HAP-1 (cell line): ENCODE results near the gene ZNF541.
"Not testable (repeated sequence)": the region's sequence is repeated elsewhere in the genome, so short reads cannot be mapped to it uniquely, and the experiment has no call there.

ENCODE experiments used
- DNase-seq, 2 experiments: peaks; one replicate each; pipeline ENCODE4 v3.0.0-alpha.2; 2016 to 2020; ENCODE audit warnings: low spot score in 2 of 2
- H3K27me3 ChIP-seq: fragments of 250-450 bp; sonication (Bioruptor Pico); 2 replicates; pipeline ENCODE4 v1.5.1; 2020; ENCODE audit warnings: low read depth, mild to moderate bottlenecking, moderate library complexity
- H3K36me3 ChIP-seq: fragments of 250-450 bp; sonication (Bioruptor Pico); replicated peaks from 2 replicates; pipeline ENCODE4 v1.5.1; 2020; ENCODE audit warnings: mild to moderate bottlenecking
- H3K4me1 ChIP-seq: fragments of 250-450 bp; sonication (Bioruptor Pico); 2 replicates; pipeline ENCODE4 v1.5.1; 2020; ENCODE audit warnings: mild to moderate bottlenecking
- H3K4me3 ChIP-seq: fragments of 250-450 bp; sonication (Bioruptor Pico); 2 replicates; pipeline ENCODE4 v1.5.1; 2020; ENCODE audit warnings: mild to moderate bottlenecking, moderate library complexity
- H3K9me3 ChIP-seq: fragments of 250-450 bp; sonication (Bioruptor Pico); 2 replicates; pipeline ENCODE4 v1.5.1; 2020; ENCODE audit warnings: mild to moderate bottlenecking, moderate library complexity
- in situ Hi-C: fragments of 300-500 bp; cut with MboI; formaldehyde crosslinking; loops from 3 replicates; pipeline ENCODE4 v1.14.3; 2020; ENCODE audit warnings: low sequenced_read_pairs, inconsistent platforms, mixed read lengths

ZNF541 gene

DNA sequence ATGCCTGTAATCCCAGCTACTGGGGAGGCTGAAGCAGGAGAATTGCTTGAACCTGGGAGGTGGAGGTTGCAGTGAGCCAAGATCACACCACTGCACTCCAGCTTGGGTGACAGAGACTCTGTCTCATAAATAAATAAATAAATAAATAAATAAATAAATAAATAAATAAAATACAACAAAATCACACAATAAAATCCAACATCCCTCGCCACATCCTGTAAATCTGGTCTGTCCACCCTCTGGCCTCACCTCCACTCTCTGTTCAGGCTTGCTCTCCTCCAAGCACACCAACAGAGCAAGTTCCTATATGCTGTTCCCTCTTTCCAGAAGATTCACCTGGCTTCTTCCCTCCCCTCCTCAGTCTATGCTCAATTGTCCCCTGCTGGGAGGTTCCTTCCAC, 10.2 kb upstream of the ZNF541 start:
- DNase-seq, in situ Hi-C loops, H3K4me1 ChIP-seq, H3K36me3 ChIP-seq, H3K9me3 ChIP-seq, H3K27me3 ChIP-seq, H3K4me3 ChIP-seq: not testable (repeated sequence)

DNA sequence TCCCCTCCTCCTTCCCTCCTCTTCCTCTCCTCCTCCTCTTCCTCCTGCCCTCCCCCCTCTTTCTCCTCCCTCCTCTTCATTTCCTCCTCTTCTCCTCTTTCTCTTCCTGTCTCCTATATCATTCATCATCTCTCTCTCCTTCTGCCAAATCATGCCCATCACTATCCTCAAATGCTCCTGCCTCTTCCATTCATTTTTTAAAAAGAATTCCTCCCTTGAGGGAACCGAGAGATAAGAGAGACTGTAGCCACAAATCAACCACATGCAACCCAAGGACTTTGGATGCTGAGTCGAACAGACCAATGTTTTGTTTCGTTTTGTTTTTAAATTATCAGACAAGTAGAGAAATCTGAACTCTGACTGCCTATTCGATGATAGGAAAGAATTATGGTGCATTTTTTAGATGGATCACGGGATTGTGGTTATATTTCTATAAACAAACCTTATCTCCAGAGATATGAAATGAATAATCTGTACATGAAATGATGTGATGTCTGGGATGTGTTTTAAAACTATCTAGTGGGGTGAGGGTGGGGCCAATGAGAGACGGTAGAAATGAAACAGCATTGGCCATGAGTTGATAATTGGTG, 9.5 kb upstream of the ZNF541 start:
- no peak overlapping the region for H3K4me3 ChIP-seq
- peaks cover 7% of the 10 kb centered on the region; the same call in 1 of the 2 replicates for H3K9me3 ChIP-seq
- no peaks in the 10 kb centered on the region; the same call in 1 of the 2 replicates for H3K4me1 ChIP-seq
- no peak for DNase-seq
- H3K27me3 ChIP-seq = peaks cover 3% of the 10 kb centered on the region; the same call in 1 of the 2 replicates
- in situ Hi-C loops = no loop called here
- no peaks in the 10 kb centered on the region for H3K36me3 ChIP-seq

DNA sequence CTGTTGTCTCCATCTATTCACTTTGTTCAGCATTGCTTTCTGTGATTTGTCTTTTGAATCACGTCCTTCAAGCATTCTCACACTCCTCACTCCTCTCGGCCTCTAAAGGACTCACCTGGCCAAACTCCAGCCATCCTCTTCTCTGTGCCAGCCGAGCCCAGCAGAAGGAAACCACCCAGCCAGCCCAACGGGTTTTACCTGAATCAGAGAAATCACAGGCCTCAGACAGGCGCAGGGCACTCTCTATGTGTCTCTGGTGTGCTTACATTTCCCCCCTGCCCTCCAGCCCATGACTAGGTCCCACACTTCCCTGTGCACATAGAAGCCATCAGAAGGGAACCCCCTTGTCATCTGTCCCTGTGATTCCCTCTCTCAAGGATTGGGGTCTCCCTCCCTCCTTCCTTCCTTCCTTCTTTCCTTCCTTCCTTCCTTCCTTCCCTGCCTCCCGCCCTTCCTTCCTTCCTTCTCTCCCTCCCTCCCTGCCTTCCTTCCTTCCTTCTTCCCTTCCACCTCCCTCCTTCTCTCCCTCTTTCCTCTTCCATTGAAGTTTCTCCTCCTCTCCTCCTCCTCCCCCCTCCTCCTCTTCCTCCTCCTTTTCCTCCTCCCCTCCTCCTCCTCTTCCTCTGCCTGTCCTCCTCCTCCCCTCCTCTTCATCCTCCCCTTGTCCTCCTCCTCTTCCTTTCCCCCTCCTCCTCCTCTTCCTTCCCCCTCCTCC, 8.8 kb upstream of the ZNF541 start:
- no peaks in the 10 kb centered on the region; the same call in 1 of the 2 replicates for H3K4me1 ChIP-seq
- H3K27me3 ChIP-seq = peaks cover 3% of the 10 kb centered on the region; the same call in 1 of the 2 replicates
- no peaks in the 10 kb centered on the region for H3K36me3 ChIP-seq
- DNase-seq = no peak
- no peak overlapping the region for H3K4me3 ChIP-seq
- in situ Hi-C loops = no loop called here
- H3K9me3 ChIP-seq = peaks cover 7% of the 10 kb centered on the region; the same call in 1 of the 2 replicates

DNA sequence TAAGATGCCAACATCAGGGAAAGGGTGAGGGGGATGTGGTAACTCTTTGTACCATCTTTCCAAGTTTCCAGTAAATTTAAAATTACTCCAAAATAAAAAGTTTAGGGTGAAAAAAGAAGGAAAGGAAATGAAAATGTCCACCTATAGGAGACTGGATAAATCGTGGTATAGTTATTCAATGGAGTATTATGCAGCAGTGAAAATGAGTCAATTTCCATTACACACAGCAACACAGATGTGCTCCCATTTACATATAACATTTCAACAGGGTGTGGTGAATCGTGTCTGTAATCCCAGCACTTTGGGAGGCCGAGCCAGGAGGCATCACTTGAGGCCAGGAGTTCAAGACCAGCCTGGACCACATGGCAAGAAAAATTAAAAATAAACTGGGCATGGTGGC, 7.4 kb upstream of the ZNF541 start:
- in situ Hi-C loops = no loop called here
- H3K4me3 ChIP-seq = no peak overlapping the region
- no peaks in the 10 kb centered on the region; the same call in 1 of the 2 replicates for H3K4me1 ChIP-seq

GRCh38 chr19:47572635-47573034, 313 bp downstream of the ZNF541 start:
- H3K4me1 ChIP-seq = no peaks in the 10 kb centered on the region
- H3K36me3 ChIP-seq = no peaks in the 10 kb centered on the region
- DNase-seq = no peak
- H3K27me3 ChIP-seq = no peaks in the 10 kb centered on the region
- H3K9me3 ChIP-seq = no peaks in the 10 kb centered on the region
- in situ Hi-C loops = no loop called here
- H3K4me3 ChIP-seq = no peak overlapping the region

More for the DNA sequence above, 7.4 kb upstream of the ZNF541 start:
- DNase-seq = no peak
- H3K36me3 ChIP-seq = no peaks in the 10 kb centered on the region
- peaks cover 3% of the 10 kb centered on the region; the same call in 1 of the 2 replicates for H3K27me3 ChIP-seq
- no peaks in the 10 kb centered on the region; the same call in 1 of the 2 replicates for H3K9me3 ChIP-seq

DNA sequence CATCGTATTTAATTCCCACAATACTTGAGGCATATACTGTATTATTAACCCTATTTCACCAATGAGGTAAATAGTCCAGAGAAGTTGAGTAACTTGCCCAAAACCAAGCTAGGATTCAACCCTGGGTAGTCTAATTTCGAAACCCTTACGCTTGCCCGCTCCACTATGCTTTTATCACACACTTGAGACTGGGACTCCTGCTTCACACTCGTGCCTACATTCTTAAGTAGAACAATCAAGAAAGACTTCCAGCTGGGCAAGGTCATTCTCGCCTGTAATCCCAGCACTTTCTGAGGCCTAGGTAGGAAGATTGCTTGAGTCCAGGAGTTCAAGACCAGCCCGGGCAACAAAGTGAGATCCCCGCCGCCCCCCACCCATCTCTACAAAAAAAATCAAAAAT, 3.6 kb downstream of the ZNF541 start:
- DNase-seq = no peak
- in situ Hi-C loops = no loop called here
- H3K4me1 ChIP-seq = no peaks in the 10 kb centered on the region
- no peaks in the 10 kb centered on the region for H3K27me3 ChIP-seq
- H3K4me3 ChIP-seq = no peak overlapping the region
- H3K9me3 ChIP-seq = no peaks in the 10 kb centered on the region
- no peaks in the 10 kb centered on the region for H3K36me3 ChIP-seq

DNA sequence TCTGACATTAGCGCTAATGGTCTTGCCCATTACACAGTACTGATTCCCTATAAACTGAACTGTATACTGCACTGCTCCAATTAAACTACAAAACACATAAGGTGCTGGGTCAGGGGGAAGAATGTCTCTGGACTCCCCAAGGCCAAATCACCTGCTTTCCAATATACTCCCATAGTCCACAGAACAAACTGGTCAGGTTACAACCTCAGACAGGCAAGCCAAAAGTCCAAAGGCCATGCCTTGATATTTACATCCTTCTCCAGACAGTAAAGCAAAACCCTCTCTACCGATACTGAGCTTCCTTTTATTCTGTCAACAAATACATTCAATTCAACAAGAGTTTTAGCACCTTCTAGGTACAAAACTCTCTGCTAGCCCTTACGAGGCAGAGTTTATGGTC, 8.9 kb downstream of the ZNF541 start:
- no peaks in the 10 kb centered on the region for H3K9me3 ChIP-seq
- no peaks in the 10 kb centered on the region for H3K27me3 ChIP-seq
- peaks cover 13% of the 10 kb centered on the region for H3K4me1 ChIP-seq
- no peaks in the 10 kb centered on the region for H3K36me3 ChIP-seq
- no peak overlapping the region for H3K4me3 ChIP-seq
- DNase-seq = no peak
- in situ Hi-C loops = no loop called here

GRCh38 chr19:47561440-47562057, 11.4 kb downstream of the ZNF541 start:
- H3K27me3 ChIP-seq = no peaks in the 10 kb centered on the region
- DNase-seq = no peak
- H3K36me3 ChIP-seq = no peaks in the 10 kb centered on the region
- H3K4me1 ChIP-seq = peaks cover 13% of the 10 kb centered on the region
- no peaks in the 10 kb centered on the region for H3K9me3 ChIP-seq
- in situ Hi-C loops = no loop called here
- no peak overlapping the region for H3K4me3 ChIP-seq

DNA sequence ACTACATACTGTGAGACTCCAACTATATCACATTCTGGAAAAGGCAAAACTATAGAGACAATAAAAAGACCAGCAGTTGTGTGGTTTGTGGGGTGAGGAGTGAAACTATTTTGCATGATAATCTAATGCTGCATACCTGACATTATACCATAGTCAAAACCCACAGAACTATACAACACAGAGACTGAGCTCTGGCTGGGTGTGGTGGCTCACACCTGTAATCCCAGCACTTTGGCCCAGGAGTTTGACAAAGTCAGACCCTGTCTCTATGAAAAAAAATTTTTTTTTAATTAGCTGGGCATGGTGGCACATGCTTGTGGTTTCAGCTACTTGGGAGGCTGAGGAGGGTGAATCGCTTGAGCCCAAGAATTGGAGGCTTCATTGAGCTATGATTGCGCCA, 11.9 kb downstream of the ZNF541 start:
- DNase-seq = peak in 1 of 2 experiments; percentile 43
- H3K36me3 ChIP-seq = no peaks in the 10 kb centered on the region
- in situ Hi-C loops = no loop called here
- no peaks in the 10 kb centered on the region for H3K27me3 ChIP-seq
- H3K4me1 ChIP-seq = peaks cover 13% of the 10 kb centered on the region
- H3K4me3 ChIP-seq = no peak overlapping the region
- no peaks in the 10 kb centered on the region for H3K9me3 ChIP-seq

DNA sequence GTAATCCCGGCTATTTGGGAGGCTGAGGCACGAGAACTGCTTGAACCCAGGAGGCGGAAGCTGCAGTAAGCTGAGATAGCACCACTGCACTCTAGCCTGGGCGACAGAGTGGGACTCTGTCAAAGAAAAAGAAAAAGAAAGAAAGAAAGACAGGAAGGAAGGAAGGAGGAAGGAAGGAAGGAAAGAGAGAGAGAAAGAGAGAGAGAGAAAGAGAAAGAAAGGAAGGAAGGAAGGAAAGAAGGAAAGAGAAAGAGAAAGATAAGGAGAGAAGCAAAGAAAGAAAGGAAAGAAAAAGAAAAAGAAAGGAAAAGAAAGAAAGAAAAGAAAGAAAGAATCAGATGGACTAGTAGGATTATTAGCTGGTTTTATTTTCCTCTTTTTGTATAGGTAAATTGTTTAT, 22.8 kb downstream of the ZNF541 start:
- Histone ChIP-seq H3K27me3 (no peaks in the 10 kb centered on the region), H3K36me3 (no peaks in the 10 kb centered on the region), H3K9me3 (no peaks in the 10 kb centered on the region), H3K4me1 (no peaks in the 10 kb centered on the region; the same call in none of the 2 replicates), H3K4me3 (no peak overlapping the region)
- in situ Hi-C loops = no loop called here
- no peak for DNase-seq

DNA sequence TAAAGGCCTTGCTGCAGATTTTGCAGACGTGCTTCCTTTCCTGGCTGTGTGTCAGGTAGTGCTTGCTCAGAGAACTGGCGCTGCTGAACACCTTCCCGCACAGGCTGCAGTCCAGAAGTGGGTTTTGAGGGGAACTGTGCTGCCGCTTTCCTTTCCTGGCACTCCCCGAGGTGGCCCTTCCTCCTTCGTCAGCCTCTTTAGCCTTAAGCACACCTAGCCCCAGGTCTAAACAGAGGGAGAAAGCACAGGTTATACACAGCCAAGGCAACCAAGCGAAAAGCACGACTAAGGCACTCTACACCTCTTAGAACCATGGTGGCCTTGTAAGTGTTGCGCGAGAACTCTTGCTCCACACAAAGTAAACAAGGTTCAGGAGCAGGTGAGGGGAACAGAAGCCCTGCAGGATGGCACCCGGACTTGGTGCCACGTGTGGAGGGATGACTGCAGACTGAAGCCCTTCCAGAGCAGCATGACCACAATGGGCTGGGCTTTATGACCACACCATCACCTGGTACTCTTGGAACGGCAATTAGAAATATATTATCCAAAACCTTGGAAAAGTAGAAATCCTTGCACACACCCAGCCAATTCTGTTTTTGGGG, 23.6 kb downstream of the ZNF541 start:
- no peak for DNase-seq
- Histone ChIP-seq H3K27me3 (no peaks in the 10 kb centered on the region), H3K4me3 (no peak overlapping the region), H3K9me3 (no peaks in the 10 kb centered on the region), H3K4me1 (no peaks in the 10 kb centered on the region; the same call in none of the 2 replicates), H3K36me3 (no peaks in the 10 kb centered on the region)
- in situ Hi-C loops = no loop called here

- H3K27me3 ChIP-seq = no peaks in the 10 kb centered on the region
- in situ Hi-C loops = no loop called here
- no peak overlapping the region for H3K4me3 ChIP-seq
- no peaks in the 10 kb centered on the region; the same call in none of the 2 replicates for H3K4me1 ChIP-seq
- no peak for DNase-seq
- no peaks in the 10 kb centered on the region for H3K36me3 ChIP-seq
- no peaks in the 10 kb centered on the region for H3K9me3 ChIP-seq
These were observed 25.7 kb downstream of the ZNF541 start for GRCh38 chr19:47547199-47547598.

- Histone ChIP-seq H3K4me3 (no peak overlapping the region), H3K36me3 (no peaks in the 10 kb centered on the region), H3K4me1 (peaks cover 4% of the 10 kb centered on the region), H3K27me3 (no peaks in the 10 kb centered on the region), H3K9me3 (no peaks in the 10 kb centered on the region)
- in situ Hi-C loops = no loop called here
- no peak for DNase-seq
These were observed 27.6 kb downstream of the ZNF541 start for GRCh38 chr19:47545061-47545948.
